ENCODE results near the gene C22orf23.
"Not testable (repeated sequence)": the region's sequence is repeated elsewhere in the genome, so short reads cannot be mapped to it uniquely, and the experiment has no call there.

C22orf23 gene

DNA sequence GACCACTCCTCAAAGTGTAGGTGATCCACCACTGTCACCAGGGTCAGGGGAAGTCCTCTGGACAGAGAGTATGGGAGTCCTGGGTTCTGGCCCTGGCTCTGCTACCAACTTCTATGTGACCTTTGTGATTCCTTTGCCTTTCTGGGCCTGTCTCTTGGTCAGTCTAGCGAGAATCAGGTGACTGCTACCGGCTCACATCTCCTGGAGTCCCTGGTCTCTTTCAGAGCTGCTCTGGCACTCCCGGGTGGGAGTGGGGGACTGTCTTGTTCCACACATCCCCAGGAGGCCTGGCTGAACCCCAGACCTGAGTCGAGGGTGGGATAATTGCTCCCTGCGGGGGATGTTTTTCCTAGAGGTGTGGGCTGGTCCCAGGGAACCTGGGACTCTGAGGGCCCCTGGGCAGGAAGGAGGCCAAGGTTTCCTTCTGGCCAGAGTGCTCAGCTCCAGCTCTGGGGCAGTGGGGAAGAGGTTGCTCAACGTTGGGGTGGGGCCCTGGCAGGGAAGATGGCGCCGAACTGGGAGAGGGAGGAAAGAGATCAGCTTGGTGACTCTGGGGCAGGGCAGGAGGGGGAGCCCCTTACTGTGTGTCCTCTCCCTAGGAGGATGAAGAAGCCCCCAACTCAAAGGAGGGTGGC is 28.9 kb upstream of the C22orf23 start:
- DNase-seq = no peak

DNA sequence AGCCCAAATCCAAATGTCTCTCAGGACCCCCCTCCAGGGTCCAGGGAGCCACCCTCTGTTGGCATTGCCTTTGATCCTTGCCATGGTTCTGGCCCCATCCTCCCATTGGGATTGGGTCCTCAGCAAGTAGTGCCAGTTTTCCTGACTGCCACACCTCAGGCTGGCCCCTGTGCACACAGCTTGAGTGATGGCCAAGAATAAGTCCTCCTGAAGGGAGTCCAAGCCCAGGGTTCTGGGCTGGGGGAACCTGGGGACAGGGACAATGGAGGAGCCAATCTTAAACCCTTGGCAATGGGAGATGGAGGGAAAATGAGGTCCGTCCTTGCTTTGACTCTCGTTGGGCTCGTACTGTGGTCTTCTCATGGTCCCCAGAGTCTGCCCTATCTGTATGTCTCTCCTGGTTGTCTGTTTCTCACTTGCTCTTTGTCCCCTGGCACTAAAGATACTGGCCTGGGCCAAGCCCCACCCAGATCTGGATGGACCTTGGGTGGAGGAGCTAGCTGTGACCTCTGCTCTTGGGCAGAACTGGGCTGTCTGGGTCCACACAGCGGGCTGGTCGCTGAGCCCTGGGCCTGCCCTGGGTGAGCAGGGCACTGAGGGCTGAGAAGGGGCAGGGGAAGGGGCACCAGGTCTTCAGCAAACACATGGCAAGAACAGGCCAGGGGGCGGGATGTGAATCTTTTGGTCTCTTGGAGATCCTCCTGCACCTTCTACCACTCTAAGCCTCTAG is 28.0 kb upstream of the C22orf23 start:
- DNase-seq = no peak

DNA sequence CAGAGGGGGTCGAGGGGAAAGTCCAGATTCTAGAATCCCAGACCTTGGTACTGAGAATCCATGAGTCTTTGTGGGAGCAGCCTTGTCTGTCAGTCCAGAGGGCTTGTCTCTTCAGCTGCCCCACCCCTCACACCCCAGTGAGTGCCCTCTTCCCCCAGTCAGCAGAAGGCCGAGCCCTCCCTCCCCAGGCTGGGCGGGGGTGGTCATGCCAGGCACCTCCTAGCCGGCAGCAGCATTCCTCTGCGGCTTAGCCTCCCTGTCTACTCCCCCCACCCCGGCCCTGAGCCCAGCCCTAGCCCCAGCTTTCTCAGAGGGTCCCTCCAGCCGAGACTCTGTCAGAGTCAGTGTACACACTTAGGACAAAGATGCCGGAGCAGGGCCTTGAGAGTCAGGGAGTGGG is 26.4 kb upstream of the C22orf23 start:
- no peak for DNase-seq

DNA sequence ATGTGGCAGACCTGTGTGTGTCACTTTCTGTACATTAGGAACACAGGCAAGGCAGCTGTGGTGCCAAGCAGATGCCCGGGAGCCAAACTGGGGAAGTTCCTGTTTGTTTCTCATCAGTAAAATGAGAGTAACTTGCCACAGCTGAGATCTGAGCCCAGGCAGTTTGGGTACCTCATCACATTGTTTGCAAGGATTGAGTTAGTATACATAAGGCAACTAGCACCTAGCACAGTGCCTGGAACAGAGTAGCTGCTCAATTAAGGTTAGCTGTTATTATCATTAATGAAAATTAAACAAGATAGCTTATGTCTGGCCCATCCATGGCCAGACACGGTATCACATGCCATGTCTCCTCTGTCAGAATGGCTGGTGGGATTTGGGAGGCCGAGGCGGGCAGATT is 23.1 kb upstream of the C22orf23 start:
- DNase-seq = no peak

DNA sequence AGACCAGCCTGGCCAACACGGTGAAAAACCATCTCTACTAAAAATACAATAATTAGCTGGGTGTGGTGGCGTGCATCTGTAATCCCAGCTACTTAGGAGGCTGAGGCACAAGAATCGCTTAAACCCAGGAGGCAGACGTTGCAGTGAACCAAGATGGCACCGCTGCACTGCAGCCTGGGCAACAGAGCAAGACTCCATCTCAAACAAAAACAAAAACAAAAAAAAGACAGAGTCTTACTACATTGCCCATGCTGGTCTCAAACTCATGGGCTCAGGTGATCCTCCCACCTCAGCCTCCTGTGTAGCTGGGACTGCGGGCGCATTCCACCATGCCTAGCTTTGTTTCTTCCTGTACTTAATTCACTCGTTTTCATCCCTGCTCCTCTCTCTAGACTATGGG is 22.6 kb upstream of the C22orf23 start:
- not testable (repeated sequence) for DNase-seq

DNA sequence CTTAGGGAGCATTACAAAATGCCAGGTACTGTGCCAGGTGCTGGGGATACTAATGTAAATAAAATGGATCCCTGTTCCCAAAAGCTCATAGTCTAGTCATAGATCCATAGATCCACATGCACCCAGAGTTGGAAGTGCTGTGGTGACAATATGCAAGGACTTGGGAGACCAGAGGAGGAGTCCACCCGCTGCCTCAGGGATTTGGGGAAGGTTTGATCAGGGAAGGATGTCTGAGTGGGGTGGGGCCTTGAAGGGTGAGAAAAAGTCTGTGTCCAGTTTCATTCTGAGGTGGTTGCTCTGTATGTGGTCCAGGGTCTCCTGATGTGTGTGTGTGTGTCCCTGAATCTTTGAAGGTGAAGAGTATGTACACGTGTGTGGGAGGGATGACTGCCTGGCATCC is 21.8 kb upstream of the C22orf23 start:
- DNase-seq = no peak

DNA sequence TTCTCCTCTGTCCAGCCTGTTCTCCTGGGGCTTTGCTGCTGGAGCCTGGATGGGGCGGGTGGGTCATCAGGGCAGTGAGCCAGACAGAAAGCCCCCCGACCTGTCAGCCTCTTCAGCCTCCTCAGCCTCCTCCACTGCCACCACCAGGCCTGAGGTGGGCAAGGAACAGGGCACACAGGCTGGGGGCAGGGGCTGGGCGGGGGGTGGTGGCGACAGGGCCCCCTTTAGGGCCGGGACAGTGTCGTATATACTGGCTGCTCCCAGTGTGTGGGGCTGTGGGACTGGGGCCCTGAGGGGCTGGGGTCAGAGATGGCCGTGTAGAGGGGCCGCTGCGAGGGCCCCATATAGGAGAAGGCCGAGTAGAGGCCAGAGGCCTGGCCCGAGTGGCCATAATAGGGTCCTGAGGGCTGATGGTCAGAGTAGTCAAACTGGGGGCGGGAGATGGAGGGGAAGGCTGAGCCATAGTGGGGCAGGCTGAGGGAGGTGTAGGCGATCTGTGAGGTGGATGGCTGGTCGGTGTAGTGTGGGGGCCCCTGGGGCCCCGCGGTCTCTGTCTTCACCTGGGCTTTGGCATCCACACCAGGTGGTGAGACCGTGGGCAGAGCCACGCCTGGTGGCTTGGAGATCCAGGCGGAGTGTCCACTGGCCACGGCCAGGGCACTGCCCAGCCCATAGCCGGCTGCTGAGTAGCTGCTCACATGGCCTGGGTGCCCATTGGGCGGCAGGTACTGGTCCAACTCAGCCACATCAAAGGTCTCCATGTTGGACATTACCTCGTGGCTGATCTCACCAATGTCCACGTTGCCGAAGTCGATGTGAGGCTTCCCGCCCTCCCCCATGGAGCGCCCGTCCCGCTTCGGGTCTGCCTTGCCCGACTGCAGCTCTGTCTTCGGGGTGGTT is 20.1 kb upstream of the C22orf23 start:
- no peak for DNase-seq

DNA sequence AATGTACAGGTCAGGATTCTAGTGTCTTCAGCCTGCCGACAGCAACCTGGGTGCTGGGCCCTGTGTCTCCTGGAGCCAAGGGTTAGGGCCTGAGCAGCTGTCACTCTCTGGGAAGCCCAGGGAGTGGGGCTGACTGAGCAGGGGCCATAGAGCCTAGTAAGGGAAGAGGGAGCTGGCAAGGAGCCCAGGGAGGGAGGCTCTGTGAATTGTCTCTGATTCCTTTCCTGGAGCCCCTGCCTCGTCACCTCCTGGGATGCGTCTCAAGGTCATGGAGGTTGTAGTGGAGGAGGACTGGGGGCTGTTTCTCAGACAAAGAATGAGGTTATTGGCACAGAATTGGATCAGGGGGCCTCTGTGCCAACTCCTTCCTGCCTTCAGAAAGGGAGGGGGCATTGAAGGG is 19.1 kb upstream of the C22orf23 start:
- no peak for DNase-seq

DNA sequence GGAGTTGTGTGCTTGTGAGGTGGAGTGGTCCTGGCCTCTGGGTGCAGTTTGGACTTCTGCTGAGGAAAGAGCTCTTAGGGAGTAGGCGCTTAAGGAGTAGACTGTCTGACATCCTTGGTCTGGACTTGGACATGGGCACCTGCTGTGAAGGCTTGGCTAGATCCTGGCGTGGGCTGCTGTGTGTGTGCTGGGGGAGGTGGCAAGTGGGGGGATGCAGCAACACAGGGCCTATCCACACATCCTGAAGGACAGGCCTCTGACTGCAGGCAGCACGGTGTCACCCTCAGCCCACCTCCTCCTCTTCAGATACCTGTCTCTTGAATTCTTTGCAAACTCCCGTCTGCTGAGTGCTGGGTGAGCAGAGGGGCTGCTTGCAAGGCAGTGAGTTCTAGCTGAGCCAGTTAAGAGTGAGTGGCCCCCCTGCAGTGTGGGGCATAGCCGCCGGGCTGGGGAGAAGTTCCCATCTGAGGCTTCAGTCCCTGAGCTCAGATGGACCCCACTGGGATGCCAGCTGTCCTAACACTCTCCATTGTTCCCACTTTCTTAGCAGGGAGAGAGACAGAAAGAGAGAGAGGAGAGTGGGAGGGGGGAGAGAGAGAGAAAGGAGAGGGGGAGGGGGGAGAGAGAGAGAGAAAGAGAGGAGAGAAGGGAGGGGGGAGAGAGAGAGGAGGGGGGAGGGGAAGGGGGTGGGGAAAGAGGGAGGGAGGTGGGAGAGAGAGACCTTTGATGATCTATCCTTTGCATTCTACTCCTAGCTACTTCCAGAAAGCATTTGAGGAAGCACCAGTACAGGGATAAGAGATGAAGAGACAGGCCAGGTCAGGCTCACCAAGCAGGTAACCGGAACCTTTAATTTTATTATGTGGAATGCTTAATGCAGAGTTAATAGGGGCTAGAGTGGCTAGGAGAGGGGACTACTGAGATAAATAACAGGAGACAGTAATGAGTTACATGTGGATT is 18.4 kb upstream of the C22orf23 start:
- no peak for DNase-seq

DNA sequence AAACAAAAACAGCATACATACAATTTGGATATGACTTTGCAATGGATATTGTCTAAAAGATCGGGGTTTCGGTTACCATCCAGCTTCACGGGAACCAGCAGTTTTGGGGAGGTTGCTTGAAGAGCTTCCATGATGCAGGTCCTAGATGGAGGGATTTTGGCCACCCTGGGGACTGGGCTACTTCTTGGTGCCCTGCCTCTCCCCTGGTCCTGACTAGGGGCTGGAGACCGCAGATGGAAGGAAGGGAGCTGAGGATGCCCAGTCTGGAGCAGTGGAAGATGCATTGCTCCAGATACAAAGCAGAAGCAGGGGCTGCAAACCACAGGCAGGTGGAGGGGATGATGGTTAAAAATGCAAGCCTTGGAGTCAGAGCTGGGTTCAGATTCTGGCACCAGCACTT is 17.5 kb upstream of the C22orf23 start:
- DNase-seq = no peak

DNA sequence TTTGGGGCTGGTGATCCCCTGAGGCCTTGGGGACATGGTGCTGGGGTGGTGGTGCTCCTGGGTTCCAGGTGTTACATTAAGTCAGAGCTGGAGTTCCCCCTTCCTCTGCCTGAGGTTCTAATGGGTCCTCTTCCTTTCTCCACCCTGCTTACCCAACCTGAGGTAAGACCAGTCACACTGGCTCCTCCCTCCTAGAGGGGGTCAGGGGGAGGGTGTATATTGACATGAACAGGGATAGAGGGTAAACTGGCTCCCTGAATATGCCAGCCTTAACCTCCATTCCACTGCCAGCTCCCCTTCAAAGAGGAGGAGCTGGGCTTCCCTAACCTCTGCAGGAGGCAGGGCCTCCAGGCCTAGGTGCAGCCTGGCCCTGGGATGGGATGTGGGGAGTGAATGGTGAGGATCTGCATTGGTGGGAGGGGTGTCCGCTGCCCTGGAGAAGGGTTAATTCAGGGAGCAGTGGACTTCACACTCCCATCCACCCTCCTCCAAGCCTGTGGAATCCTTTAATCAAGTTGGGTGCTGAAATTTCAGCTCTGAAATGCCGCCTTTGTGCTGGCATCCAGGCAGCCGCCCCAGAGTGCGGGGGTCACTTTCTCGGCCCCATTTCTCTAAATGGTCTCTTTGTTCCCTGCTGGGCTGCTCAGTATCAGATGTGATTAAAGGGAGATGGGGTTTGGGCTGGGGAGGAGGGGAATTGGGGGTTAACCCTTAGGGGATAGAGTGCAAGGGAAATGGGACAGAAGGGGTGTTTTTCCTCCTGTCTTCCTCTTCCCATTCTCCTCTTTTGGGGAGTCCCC is 15.3 kb upstream of the C22orf23 start:
- no peak for DNase-seq

DNA sequence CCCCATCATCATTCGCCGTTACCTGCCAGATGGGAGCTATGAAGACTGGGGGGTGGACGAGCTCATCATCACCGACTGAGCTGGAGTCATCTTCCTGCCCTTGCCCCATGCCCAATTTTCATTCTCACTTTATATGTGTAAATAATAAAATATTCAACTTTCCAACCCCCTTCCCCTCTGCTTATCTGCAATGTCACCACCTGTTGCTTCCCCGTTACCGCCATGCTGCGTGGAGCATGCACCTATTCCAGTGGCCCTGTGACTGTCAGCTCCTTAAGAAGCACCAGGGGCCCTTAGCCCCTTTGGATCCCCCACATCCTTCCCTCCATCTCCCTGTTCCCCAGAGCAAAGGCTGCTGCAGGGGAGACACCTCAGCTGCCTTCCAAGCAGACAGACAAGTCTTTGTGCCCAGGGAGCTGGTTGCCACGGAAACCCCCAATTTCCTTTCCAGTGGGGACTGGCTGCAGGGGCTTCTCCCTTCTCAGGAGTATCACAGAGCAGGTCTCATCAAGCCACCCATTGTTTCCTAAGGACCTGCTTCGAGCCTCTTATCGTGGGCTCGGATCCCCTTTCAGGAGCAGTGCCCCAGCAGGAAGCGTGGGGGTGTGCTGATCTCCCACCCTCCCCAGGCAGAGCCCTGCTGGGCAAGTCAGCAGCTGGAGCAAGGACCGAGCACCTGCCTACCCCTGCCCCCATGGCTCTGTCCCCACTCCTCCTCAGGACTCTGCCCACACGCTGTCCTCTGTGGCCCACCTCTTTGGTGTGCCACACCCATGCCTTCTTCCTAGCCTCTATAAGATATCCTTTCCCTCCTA is 14.4 kb upstream of the C22orf23 start:
- no peak for DNase-seq

DNA sequence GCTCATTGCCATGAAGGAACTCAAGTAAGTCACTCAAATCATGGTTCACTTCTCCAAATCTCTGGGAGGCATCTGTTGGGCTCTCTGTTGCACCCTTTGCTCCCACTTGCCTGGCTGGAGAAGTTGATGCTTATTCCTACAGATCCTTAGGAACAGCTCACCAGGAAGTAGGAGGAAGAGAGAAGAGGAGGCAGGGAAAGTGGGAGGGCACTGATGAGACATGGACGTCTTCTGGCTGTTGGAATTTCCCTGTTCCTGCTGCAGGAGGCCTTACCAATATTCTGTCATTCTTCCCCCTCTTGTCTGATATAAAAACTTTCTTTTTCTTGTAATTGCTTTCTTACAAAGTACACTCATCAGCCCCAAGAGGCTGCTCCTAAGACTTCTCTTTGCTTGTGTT is 13.7 kb upstream of the C22orf23 start:
- DNase-seq = no peak

DNA sequence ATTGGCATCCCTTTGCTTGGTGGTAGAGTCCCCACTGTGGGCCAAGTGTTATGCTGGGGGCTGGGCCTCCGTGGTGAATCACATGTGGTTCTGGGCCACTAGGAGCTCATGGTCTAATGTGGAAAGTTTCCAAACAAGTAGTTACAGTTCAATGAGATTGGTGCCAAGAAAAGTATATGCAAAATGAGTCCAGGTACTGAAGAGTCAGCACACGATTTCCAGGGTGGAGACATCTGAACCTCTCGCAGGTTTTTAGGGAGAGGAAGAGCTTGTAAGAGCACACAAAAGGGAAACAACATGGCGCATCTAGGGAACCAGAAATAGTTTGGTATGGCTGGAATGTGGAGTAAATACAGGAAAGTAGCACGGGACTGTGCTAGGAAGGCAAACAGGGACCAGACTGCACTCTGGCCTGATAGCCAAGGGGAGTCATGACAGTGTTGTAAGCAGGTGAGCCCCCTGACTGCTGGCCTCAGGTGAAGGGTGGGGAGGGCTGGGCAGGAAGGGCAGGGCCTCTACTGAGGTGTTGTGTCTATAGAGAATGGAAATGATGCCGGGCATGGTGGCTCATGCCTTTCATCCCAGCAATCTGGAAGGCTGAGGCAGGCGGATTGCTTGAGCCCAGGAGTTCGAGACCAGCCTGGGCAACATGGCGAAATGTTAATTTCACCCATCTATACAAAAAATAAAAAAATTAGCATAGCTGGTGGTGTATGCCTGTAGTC is 12.7 kb upstream of the C22orf23 start:
- no peak for DNase-seq

DNA sequence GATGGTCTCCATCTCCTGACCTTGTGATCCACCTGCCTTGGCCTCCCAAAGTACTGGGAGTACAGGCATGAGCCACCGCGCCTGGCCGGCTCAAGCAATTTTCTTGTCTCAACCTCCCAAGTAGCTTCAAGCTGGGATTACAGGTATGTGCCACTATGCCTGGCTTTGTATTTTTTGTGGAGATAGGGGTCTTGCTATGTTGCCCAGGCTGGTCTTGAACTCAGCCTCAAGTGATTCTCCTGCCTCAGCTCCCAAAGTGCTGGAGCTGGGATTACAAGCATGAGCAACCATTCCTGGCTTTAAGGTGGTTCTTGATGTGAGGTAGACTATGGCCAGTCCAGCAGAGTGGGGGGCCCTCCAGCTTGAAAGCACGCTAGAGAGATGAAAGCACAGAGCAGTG is 7.7 kb upstream of the C22orf23 start:
- DNase-seq = no peak

DNA sequence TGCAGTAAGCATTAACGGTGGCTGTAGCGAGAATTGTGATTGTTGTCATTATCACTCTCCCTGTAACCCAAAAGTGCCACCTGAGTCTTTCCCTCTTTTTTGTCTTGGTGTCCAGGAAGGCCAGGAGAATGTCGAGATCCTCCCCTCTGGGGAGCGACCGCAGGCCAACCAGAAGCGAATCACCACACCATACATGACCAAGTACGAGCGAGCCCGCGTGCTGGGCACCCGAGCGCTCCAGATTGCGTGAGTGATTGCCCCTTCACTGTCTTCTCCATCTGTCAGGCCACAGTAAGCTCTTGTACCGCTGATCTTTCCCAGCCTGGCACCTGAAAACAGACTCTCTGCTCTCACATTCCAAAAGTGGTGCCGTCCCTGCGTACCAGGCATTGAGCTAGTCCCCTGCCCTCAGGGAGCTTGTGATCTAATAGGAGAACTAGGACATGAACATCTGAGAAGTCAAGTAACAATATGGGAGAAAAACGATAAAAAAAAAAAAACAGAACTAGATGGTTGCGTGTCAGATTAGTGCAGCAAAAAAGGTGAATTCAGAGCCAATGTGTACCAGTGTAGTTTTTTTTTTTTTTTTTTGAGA is 5.9 kb upstream of the C22orf23 start:
- DNase-seq = no peak

DNA sequence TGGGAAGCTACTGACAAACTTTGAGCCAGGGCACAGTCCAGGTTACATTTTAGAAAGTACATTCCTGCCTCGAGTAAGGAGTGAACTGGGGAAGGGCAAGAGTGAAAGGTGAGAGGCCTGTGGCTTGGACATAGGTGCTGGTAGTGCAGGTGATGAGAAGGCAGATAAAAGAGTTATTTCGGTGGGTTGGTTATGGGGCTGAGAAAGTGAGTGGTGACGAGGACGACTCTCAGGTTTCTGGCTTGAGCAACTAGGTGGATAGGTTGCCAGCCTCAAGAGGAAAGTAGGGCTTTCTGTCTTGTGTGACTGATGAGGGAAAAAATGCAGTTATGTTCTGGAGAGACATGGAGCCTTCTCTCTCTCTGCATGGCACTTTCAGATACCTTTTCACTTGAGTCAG is 3.8 kb upstream of the C22orf23 start:
- no peak for DNase-seq

DNA sequence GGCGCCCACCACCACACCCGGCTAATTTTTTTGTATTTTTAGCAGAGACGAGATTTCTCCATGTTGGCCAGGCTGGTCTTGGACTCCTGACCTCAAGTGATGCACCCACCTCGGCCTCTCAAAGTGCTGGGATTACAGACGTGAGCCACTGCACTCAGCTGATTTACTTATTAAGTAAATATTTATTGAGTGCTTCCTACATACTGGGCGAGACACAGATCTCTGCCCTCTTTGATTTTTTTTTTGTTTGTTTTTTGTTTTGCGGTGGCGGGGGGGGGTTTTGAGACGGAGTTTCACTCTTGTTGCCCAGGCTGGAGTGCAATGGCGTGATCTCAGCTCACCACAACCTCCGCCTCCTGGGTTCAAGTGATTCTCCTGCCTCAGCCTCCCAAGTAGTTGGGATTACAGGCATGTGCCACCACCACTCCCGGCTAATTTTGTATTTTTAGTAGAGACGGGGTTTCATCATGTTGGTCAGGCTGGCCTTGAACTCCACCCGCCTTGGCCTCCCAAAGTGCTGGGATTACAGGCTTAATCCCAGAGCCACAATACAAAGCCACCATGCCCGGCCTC is 2.5 kb upstream of the C22orf23 start:
- DNase-seq = not testable (repeated sequence)

DNA sequence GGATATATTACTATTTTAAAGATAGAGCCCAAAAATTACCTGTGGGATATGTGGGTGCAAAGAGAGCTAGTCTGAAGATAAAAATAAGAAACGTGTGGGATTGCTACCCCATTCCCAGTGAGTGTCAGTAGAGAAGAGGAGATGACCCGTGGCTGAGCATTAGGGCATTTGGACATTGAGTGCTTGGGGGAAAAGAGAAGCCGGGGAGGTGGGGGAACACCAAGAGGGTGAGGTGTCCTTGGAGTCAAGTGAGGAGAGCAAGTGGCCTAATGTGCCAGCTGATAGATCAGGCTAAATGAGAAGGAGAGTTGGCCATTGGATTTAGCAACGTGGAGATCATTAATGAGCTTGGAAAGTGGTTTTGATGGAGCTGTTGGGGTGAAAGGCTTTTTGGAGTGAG is 1.3 kb upstream of the C22orf23 start:
- DNase-seq = no peak
